Activated T-cell treated with anti-CD3 and anti-CD28 coated beads, Interleukin-2, amount 50 U/mL, for 4 hours (primary cell): ENCODE results near the gene SMYD3. TPM values are rescaled to one million over a fixed set of nuclear protein-coding genes. Genes with fewer than 3 reads are reported as not detected.

Experiments
- ATAC-seq, 2 donors: fragments of 200-7000 bp; cut with Tn5 transposase; one replicate each; pipeline ENCODE4 v1.10.0; 2021
- DNase-seq: peaks from one replicate; pipeline ENCODE4 v3.0.0-alpha.2; 2020
- H3K27me3 Mint-ChIP-seq: one replicate; pipeline ENCODE4 v1.8.0; 2021; ENCODE audit warnings: low read depth, mixed read lengths
- H3K36me3 Mint-ChIP-seq: one replicate; pipeline ENCODE4 v1.8.0; 2022; ENCODE audit warnings: mixed read lengths; ENCODE audit not compliant: insufficient read depth
- H3K4me1 Mint-ChIP-seq: one replicate; pipeline ENCODE4 v1.8.0; 2021; ENCODE audit warnings: low read depth, mixed read lengths
- H3K4me3 Mint-ChIP-seq: one replicate; pipeline ENCODE4 v1.8.0; 2021; ENCODE audit warnings: mild to moderate bottlenecking, moderate library complexity, mixed read lengths
- H3K9me3 Mint-ChIP-seq: one replicate; pipeline ENCODE4 v1.8.0; 2021; ENCODE audit warnings: mixed read lengths
- total RNA-seq, 3 donors: library from RNA; stranded (reverse); gene quantifications; one replicate each; pipeline ENCODE4 v1.2.1, GENCODE V29; 2021

Gene SMYD3
- total RNA-seq, 3 donors from 2014 or later, result 10.7 to 13.0 (median 11.9) TPM

DNA sequence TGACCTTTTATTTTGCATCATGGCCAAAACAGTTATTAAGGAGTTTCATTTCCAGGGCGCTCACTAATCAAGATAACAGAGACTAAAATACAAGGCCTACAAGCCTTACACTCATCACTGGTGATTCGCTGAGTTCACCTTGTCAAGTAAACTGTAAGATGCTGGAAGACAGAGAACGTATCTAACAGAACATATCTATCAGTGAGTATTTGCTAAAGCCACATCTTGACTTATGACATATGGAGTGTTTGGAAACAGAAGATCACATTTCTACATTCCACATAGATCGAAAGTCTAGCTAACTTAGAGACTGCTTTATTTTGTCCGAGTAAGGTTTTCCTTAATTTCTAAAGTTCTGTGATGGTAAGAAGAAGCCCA, 506.5 kb downstream of the SMYD3 start:
- Mint-ChIP-seq H3K4me3 (no peak overlapping the region), H3K36me3 (peaks cover 7% of the 10 kb centered on the region), H3K4me1 (no peaks in the 10 kb centered on the region), H3K27me3 (no peaks in the 10 kb centered on the region), H3K9me3 (no peaks in the 10 kb centered on the region)
- no peak for ATAC-seq
- DNase-seq, result no peak

DNA sequence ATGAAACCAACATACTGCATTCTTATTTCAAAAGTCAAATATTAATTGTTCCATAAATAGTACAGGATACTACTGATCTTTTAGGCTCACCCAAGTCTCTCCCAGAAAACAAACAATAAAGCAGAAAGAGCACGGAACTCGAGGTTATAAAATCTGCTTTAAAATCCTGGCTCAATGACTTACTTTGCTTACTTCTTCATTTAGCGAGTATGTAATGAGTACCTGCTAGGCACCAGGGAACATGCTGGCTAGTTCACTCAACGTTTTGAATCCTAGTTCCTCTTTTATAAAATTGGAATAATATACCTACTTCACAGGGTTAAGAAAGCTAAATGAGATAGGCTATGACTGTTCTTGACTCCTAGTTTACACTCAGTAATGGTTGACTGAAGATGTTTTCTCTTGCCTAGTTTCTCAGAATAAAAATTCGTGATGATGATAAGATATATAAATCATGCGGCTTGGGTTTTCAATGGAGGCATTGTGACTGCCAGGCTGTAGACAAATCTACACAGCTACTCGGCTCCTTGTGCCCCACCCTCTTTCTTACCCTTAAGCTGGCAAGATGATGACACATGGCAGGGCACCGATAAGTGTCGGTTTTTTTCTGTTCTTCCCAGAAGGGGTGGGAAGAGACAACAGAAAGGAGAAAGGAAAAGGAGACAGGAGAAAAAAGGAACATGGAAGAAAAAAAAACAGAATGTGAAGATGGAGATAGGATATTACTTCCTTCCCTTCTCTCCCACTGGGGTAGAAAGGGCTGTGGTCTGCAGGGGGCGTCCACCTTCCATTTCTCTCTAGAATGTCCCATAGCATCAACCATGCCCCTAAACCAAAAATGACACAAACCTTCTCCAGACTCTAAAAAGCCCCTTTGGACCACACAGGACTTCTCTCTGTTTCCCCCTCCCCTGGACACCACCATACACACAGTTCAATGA, 507.1 kb downstream of the SMYD3 start:
- no peak for ATAC-seq
- Mint-ChIP-seq H3K36me3 (peaks cover 7% of the 10 kb centered on the region), H3K4me1 (no peaks in the 10 kb centered on the region), H3K9me3 (no peaks in the 10 kb centered on the region), H3K4me3 (no peak overlapping the region), H3K27me3 (no peaks in the 10 kb centered on the region)
- DNase-seq, result no peak

DNA sequence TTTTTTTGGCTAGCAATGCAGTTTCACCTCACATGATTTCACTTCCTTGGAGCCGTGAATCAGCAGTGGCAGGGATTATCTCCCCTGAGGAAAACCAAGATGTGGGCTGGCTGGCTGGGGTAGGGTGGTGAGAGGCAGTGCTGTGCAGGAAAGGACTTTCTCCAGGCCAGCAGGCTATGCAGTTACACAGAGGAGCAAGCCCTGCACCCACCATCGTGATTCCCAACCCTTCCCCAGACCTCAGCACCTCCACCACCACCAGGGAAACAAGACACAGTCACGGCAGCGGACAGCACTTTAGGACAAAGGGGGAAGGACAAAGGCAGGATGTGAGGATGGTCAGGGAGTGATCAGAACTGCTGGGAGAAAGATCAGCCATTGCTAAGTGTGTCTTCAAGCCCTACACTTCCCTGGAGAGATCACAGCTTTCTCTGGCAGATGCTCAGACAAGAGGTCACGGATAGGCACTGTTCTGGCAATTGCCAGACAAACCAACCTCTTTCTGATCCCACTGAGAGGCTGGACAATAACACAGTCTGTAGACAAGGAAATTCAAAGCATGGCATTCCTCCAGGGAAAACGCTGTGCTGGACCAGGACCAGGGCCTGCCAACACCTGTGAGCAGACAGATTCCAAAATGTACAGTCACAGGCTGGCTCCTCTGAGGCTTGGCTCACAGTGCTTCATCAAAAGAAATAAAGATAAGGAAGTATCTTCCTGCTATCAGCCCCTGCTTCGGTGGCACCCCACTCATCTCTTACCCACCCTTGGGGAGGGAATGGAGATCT, 509.4 kb downstream of the SMYD3 start:
- no peak overlapping the region for H3K4me3 Mint-ChIP-seq
- no peaks in the 10 kb centered on the region for H3K27me3 Mint-ChIP-seq
- H3K36me3 Mint-ChIP-seq, result peaks cover 7% of the 10 kb centered on the region
- no peaks in the 10 kb centered on the region for H3K9me3 Mint-ChIP-seq
- no peaks in the 10 kb centered on the region for H3K4me1 Mint-ChIP-seq
- DNase-seq (no peak), ATAC-seq (no peak)

DNA sequence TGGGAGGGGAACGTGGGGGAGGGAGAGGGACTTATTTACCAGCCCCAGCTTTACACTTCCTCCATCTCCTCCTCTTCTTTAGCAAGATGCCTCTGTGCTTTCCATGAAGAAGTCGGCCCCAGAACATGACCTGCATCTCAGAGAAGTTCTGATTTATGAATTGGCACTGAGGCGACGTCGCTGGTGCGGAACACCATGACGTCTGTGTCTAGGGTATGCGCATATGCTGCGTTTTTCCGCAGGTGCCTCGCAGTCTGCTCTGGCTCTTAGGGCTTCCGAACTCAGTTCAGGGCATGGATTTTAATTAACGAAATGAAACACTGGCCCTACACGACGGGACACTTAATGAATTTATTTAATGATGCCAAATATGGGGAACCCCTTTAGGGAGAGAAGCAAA, 510.3 kb downstream of the SMYD3 start:
- peaks cover 7% of the 10 kb centered on the region for H3K36me3 Mint-ChIP-seq
- H3K27me3 Mint-ChIP-seq, result no peaks in the 10 kb centered on the region
- H3K4me3 Mint-ChIP-seq, result no peak overlapping the region
- DNase-seq (no peak), ATAC-seq (no peak)
- H3K9me3 Mint-ChIP-seq, result no peaks in the 10 kb centered on the region
- H3K4me1 Mint-ChIP-seq, result no peaks in the 10 kb centered on the region

DNA sequence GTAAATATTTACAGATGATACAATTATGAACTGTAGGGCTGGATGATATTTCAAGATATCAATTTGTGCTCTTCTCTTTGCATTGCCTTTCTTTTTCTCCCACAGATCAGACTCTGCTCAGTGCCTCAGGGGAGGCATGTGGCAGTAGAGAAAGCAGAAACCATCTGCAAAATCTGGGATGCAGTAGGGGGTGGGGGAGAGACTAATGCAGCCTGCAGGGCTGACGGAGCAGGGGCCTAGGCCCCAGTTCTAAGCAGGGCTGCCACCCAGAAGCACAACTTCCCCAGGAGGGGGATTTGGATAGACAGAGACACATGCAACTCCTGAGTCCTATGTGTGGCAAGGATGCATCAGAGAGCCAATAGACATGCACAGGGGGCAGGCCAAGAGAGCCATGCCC, 511.6 kb downstream of the SMYD3 start:
- H3K9me3 Mint-ChIP-seq, result no peaks in the 10 kb centered on the region
- H3K4me1 Mint-ChIP-seq, result no peaks in the 10 kb centered on the region
- no peak for ATAC-seq
- H3K27me3 Mint-ChIP-seq, result no peaks in the 10 kb centered on the region
- no peak for DNase-seq
- no peak overlapping the region for H3K4me3 Mint-ChIP-seq
- peaks cover 7% of the 10 kb centered on the region for H3K36me3 Mint-ChIP-seq

DNA sequence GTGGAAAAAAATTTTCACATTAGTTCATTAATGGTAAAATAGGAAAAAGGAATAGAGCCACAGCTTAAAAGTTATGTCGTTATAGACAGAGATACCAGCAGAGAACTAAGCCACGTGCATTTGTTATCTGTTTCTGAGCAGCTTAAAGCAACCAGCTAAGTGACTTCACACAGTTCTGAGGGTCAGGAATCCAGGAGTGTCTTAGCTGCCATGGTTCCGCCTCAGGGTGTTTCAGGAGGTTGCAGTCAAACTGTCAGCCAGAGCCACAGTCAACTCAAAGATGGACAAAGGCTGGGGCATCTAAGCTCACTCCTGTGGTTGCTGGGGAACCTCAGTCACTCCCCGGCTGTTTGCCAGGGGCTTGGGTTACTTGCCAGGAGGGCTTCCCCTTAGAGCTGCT, 515.8 kb downstream of the SMYD3 start:
- no peaks in the 10 kb centered on the region for H3K4me1 Mint-ChIP-seq
- no peaks in the 10 kb centered on the region for H3K9me3 Mint-ChIP-seq
- no peak overlapping the region for H3K4me3 Mint-ChIP-seq
- DNase-seq (no peak), ATAC-seq (no peak)
- H3K27me3 Mint-ChIP-seq, result no peaks in the 10 kb centered on the region
- H3K36me3 Mint-ChIP-seq, result no peaks in the 10 kb centered on the region

DNA sequence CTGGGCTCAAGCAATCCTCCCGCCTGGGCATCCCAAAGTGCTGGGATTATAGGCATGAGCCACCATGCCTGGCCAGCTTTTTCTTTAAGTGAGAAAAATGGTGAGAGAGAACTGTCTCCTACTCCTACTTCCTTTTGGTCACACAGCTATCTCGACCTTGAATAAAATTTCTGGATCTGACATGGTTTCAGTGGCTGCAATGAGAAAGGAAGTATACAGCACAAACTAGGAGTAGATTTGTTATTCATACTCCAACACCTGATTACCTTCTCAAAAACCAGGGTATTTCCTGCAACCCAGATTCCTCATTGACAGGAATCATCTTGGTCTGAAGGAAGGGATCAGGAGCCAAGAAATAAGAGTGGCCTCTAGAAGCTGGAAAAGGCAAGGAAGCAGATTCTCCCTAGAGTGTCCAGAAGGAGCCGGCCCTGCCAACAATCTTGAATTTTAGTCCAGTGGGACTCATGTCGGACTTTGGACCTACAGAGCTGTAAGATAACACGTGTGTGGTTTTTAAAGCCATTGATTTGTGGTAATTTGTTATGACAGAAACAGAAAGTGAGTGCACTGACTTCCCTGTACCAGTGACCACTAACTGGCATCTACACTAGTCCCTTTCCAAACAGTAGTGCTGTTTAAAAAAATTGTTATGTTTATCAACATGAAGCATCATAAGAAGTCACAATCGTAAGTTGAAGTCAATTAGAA, 516.6 kb downstream of the SMYD3 start:
- H3K27me3 Mint-ChIP-seq, result no peaks in the 10 kb centered on the region
- ATAC-seq (no peak), DNase-seq (no peak)
- H3K4me1 Mint-ChIP-seq, result no peaks in the 10 kb centered on the region
- H3K9me3 Mint-ChIP-seq, result no peaks in the 10 kb centered on the region
- no peak overlapping the region for H3K4me3 Mint-ChIP-seq
- H3K36me3 Mint-ChIP-seq, result no peaks in the 10 kb centered on the region

DNA sequence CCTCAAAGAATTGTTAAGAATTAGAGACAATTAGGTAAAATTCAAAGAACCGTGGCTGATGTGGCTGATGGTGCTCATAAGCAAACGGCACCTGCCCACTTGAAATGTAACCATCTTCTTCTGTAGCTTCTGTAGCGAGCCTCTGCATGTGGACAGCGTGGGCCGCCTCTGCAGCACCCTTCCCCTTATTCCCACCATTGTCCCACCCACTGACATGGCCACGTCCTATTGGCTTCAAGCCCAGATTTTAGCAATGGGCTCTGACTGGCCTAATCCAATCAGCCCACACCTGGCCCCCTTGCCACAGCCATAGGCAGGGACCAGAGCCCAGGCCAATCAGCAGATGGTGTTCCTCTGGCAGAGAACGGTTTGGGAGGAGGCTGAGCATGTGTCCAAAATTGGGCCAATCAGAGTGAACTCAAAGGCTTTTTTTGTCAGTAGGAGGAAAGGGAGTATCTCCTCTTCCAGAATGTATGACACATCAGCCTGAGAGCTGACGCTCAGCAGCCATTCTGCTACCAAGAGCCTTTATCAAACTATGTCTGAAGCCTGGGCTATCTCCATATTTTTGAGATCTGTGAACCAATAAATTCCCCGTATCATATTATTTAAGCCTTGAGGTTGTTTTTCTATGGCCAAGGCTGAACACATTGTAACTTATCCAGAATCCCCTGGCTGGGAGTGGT, 518.5 kb downstream of the SMYD3 start:
- no peak for ATAC-seq
- H3K4me1 Mint-ChIP-seq, result no peaks in the 10 kb centered on the region
- no peaks in the 10 kb centered on the region for H3K27me3 Mint-ChIP-seq
- H3K36me3 Mint-ChIP-seq, result peaks cover 1% of the 10 kb centered on the region
- no peak overlapping the region for H3K4me3 Mint-ChIP-seq
- DNase-seq, result no peak
- no peaks in the 10 kb centered on the region for H3K9me3 Mint-ChIP-seq

DNA sequence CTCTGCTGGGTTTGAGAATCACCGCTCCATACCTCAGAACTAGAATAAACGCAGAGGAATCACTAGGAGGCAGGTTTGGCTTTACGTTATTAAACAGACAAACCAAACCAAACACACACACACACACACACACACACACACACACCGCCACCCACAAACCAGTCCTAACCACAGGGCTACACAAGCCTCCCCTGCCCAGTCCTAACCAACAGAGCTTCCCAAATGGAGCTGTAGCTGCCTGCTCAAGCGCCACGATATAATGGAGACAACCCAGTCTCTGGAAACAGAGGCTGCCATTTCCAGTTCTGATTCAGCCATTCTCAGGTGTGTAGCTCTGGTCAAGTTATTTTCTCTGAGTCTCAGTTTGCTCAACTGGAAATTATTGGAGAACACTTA, 519.1 kb downstream of the SMYD3 start:
- H3K9me3 Mint-ChIP-seq, result no peaks in the 10 kb centered on the region
- no peaks in the 10 kb centered on the region for H3K27me3 Mint-ChIP-seq
- peaks cover 1% of the 10 kb centered on the region for H3K36me3 Mint-ChIP-seq
- no peaks in the 10 kb centered on the region for H3K4me1 Mint-ChIP-seq
- ATAC-seq (no peak), DNase-seq (no peak)
- H3K4me3 Mint-ChIP-seq, result no peak overlapping the region

DNA sequence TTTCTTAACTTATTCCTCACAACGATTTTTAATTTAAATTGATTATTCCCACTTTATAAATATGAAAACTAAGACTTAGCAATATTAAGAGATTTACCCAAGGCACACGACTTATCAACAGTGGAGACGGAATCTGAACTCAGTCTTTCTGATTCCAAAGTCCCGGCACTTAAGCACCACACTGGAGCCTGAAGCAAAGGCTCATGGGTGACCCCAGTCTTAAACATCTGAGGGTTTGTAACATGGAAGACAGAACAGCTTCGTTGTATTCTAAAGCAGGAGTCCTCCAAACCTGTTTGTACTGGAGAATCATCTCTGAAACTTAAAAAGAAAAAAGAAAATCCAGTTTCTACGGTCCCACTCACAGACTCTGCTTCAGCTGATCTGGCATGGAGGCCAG, 519.5 kb downstream of the SMYD3 start:
- DNase-seq, result no peak
- no peaks in the 10 kb centered on the region for H3K27me3 Mint-ChIP-seq

DNA sequence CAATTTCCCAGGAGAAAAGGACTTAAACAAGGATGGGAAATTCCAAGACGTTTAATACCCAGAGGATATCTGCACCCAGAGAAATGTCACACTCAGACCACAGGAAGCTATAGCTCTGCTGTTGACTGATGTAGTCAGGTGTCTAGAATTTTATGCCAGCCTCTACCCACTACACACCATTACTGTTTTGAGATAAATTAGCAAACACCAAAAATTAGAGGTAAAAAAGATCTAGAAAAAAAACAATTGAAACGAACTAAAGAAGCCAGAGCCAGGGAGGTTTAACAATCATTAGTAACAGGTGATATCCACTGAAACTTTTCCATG, 519.9 kb downstream of the SMYD3 start:
- H3K4me3 Mint-ChIP-seq, result no peak overlapping the region
- no peak for ATAC-seq

More for the DNA sequence above, 519.5 kb downstream of the SMYD3 start:
- Mint-ChIP-seq H3K4me3 (no peak overlapping the region), H3K4me1 (no peaks in the 10 kb centered on the region), H3K9me3 (no peaks in the 10 kb centered on the region), H3K36me3 (peaks cover 1% of the 10 kb centered on the region)
- no peak for ATAC-seq

DNA sequence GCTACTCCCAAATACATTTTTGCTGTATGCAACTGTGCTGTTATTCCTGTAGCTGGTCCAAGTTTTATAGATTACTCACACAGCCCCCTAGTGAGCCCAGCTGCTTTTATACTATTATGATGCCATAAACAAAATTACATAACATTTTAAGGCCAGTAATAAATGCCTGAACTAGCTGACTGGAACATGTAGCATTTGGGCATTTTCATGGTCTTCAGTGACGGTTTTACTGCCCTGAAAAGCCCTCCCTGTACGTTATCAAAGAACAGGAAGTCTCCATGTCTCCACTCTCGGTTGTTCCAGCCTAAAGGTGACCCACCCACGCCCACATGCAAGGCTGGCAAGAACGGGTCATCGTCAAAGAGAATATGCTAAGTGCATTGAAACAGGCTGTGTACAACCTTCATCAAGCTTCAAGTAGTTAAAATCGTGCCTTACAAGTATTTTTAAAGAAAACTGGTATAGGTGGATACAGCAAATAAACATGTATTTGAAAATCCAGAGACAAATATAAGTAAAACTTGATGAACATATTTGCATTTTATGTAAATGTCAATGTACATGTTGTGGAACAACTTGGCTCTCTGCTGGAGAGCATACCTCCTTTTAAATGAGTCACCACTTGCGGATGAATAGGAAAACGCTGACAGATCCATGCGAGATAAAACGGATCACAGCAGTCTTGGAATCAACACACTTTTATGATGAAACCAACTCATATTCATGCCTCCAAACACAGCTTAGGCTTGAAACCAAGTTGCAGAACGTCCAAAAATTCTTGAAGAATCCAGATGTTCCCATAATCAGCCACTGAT, 520.5 kb downstream of the SMYD3 start:
- H3K9me3 Mint-ChIP-seq, result no peaks in the 10 kb centered on the region
- DNase-seq (no peak), ATAC-seq (no peak)
- H3K27me3 Mint-ChIP-seq, result no peaks in the 10 kb centered on the region
- H3K4me1 Mint-ChIP-seq, result no peaks in the 10 kb centered on the region
- peaks cover 1% of the 10 kb centered on the region for H3K36me3 Mint-ChIP-seq
- no peak overlapping the region for H3K4me3 Mint-ChIP-seq

More for the DNA sequence above, 519.9 kb downstream of the SMYD3 start:
- H3K27me3 Mint-ChIP-seq, result no peaks in the 10 kb centered on the region
- DNase-seq, result no peak
- no peaks in the 10 kb centered on the region for H3K9me3 Mint-ChIP-seq
- peaks cover 1% of the 10 kb centered on the region for H3K36me3 Mint-ChIP-seq
- H3K4me1 Mint-ChIP-seq, result no peaks in the 10 kb centered on the region

DNA sequence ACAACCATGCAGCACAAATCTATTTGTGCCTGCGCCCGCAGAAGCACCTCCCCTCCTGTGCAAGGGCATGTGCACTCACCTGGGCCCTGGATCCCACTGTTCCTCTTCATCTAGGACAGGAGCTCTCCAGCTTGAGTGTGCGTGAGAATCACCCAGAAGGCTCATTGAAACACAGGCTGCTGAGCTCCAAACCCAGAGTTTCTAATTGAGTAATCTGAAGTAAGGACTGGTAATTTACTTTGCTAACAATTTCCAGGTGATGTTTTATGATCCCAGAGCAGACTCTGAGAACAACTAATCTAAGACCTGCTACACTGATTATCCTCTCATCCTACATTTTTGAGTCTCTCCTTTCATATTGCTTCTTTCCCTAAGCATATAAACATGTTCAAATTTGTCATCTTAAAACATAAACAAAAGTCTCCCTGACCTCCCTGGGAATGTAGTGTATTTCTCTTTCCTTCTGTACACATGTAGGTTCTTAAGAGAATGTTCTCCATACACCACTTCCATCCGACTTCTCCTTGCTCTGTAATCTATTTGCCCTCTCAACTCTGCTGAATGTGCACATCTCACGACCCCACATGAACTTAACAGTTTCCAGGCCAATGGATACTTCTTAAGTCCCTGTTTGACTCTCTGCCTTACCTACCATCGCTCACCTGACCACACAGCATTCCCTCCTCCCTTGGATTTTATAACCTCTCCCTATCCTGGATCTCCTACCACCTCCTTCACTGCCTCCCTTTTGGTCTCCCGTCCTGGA, 522.5 kb downstream of the SMYD3 start:
- Mint-ChIP-seq H3K4me1 (no peaks in the 10 kb centered on the region), H3K9me3 (no peaks in the 10 kb centered on the region), H3K27me3 (no peaks in the 10 kb centered on the region), H3K4me3 (no peak overlapping the region), H3K36me3 (peaks cover 3% of the 10 kb centered on the region)
- ATAC-seq (no peak), DNase-seq (no peak)
